ENCODE measurements around the gene ATXN7L1. TPM values are rescaled to one million over a fixed set of nuclear protein-coding genes. Genes with fewer than 3 reads are reported as not detected.

ATXN7L1 gene
- total RNA-seq, 4 donors from 2014 or later, result 5.9 to 21.2 (median 7.7) TPM

- Histone ChIP-seq H3K9me3 (no peaks in the 10 kb centered on the region), H3K27ac (no peak overlapping the region), H3K36me3 (no peaks in the 10 kb centered on the region), H3K4me1 (peaks cover 0 to 16% (median 5%) of the 10 kb centered on the region in 3 donors), H3K4me3 (no peak overlapping the region), H3K27me3 (no peaks in the 10 kb centered on the region)
- ATAC-seq, result no peak
- 95 to 100% methylated on average over 1 to 4 of the region's 4 CpGs for WGBS, 2 donors (ENCODE audit: low coverage in 1 of 2)
- TF ChIP-seq POLR2AphosphoS5 (IDR thresholded peaks at IDR 0.05) (no peak), EP300 (IDR thresholded peaks at IDR 0.05) (no peak), POLR2A (IDR thresholded peaks at IDR 0.05) (no peak), CTCF (IDR thresholded peaks at IDR 0.05) (no peak)
Measured at GRCh38 chr7:105741982-105742381, 134.4 kb downstream of the ATXN7L1 start.

DNA sequence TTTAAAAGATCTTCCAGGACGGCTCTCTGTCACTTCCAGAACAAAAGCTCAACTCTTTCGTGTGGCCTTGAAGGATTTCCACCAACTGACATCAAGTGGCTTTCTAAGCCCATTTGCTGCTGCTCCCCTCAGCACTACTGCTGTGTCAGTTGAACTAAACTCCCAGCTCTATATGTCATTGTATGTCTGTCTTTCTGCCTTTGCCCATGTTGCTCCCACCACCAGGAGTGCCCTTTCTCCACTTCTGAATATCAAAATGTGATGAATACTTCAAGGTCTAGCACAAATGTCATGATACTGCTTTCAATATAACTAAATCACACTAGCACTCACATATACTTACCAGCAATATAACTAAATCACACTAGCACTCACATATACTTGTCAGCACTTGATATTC is 138.3 kb downstream of the ATXN7L1 start:
- ATAC-seq, result no peak
- no peak overlapping the region for H3K27ac ChIP-seq
- no peaks in the 10 kb centered on the region for H3K36me3 ChIP-seq
- H3K4me3 ChIP-seq, result no peak overlapping the region
- TF ChIP-seq EP300 (IDR thresholded peaks at IDR 0.05) (no peak), CTCF (IDR thresholded peaks at IDR 0.05) (no peak), POLR2AphosphoS5 (IDR thresholded peaks at IDR 0.05) (no peak), POLR2A (IDR thresholded peaks at IDR 0.05) (no peak)
- H3K27me3 ChIP-seq, result no peaks in the 10 kb centered on the region
- 100% methylated on average over 2 of the region's 2 CpGs for WGBS, 2 donors (ENCODE audit: low coverage in 1 of 2)
- H3K9me3 ChIP-seq, result no peaks in the 10 kb centered on the region
- peaks cover 0 to 25% (median 10%) of the 10 kb centered on the region in 3 donors for H3K4me1 ChIP-seq

DNA sequence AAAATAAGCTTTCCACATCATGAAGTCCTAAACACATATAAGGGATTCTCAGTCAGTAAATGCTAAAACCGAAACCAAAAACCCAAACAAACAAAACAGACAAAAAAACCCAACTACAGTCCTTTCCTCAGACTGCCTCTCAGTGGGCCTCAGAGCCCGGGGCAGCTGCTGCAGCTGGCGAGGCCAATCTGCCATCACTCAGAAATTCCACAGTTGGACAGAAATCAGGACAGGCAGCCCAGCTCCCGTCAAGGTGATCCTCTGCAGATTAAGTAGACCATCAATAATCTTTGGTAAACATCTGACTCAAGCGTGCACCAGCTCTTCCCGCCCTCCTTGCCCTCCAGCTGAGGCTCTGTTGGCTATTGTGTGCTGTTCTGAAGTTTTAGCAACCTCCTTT is 142.2 kb downstream of the ATXN7L1 start:
- TF ChIP-seq EP300 (IDR thresholded peaks at IDR 0.05), result no peak
- no peak for TF ChIP-seq POLR2A (IDR thresholded peaks at IDR 0.05)
- no peak for TF ChIP-seq CTCF (IDR thresholded peaks at IDR 0.05)
- peak; percentile 74 for TF ChIP-seq POLR2AphosphoS5 (IDR thresholded peaks at IDR 0.05)
- WGBS, 2 donors (ENCODE audit: low coverage in 1 of 2), result 28 to 42% methylated on average over 5 to 6 of the region's 6 CpGs
- ATAC-seq, result no peak
- Histone ChIP-seq H3K4me3 (no peak overlapping the region), H3K4me1 (peaks cover 0 to 15% (median 8%) of the 10 kb centered on the region in 3 donors), H3K36me3 (no peaks in the 10 kb centered on the region), H3K9me3 (no peaks in the 10 kb centered on the region), H3K27ac (no peak overlapping the region), H3K27me3 (no peaks in the 10 kb centered on the region)

GRCh38 chr7:105731042-105731441 is 145.4 kb downstream of the ATXN7L1 start:
- WGBS, 2 donors (ENCODE audit: low coverage in 1 of 2), result 89 to 93% methylated on average over 3 of the region's 3 CpGs
- Histone ChIP-seq H3K27ac (no peak overlapping the region), H3K36me3 (no peaks in the 10 kb centered on the region), H3K4me1 (peaks cover 0 to 15% (median 8%) of the 10 kb centered on the region in 3 donors), H3K9me3 (no peaks in the 10 kb centered on the region), H3K27me3 (no peaks in the 10 kb centered on the region), H3K4me3 (no peak overlapping the region)
- TF ChIP-seq EP300 (IDR thresholded peaks at IDR 0.05), result no peak
- no peak for TF ChIP-seq POLR2AphosphoS5 (IDR thresholded peaks at IDR 0.05)
- TF ChIP-seq POLR2A (IDR thresholded peaks at IDR 0.05), result no peak
- TF ChIP-seq CTCF (IDR thresholded peaks at IDR 0.05), result no peak
- no peak for ATAC-seq

GRCh38 chr7:105728028-105728427 is 148.4 kb downstream of the ATXN7L1 start:
- TF ChIP-seq POLR2A (IDR thresholded peaks at IDR 0.05), result no peak
- no peak for TF ChIP-seq CTCF (IDR thresholded peaks at IDR 0.05)
- TF ChIP-seq POLR2AphosphoS5 (IDR thresholded peaks at IDR 0.05), result no peak
- TF ChIP-seq EP300 (IDR thresholded peaks at IDR 0.05), result no peak

More at GRCh38 chr7:105728028-105728427, 148.4 kb downstream of the ATXN7L1 start:
- Histone ChIP-seq H3K4me1 (no peaks in the 10 kb centered on the region), H3K36me3 (no peaks in the 10 kb centered on the region), H3K9me3 (no peaks in the 10 kb centered on the region), H3K27ac (no peak overlapping the region), H3K4me3 (no peak overlapping the region), H3K27me3 (no peaks in the 10 kb centered on the region)
- WGBS, 2 donors (ENCODE audit: low coverage in 1 of 2), result 70 to 100% methylated on average over 1 to 2 of the region's 2 CpGs
- no peak for ATAC-seq

Data from gastroesophageal sphincter (tissue), 4 donors.